GOT3 (cell line): Measurements from ENCODE around the gene TSPAN9.

Source experiments
- DNase-seq: peaks from one replicate; lab custom pipeline; 2025; ENCODE audit warnings: mixed read lengths; lab: John Stamatoyannopoulos, UW

Gene TSPAN9

DNA sequence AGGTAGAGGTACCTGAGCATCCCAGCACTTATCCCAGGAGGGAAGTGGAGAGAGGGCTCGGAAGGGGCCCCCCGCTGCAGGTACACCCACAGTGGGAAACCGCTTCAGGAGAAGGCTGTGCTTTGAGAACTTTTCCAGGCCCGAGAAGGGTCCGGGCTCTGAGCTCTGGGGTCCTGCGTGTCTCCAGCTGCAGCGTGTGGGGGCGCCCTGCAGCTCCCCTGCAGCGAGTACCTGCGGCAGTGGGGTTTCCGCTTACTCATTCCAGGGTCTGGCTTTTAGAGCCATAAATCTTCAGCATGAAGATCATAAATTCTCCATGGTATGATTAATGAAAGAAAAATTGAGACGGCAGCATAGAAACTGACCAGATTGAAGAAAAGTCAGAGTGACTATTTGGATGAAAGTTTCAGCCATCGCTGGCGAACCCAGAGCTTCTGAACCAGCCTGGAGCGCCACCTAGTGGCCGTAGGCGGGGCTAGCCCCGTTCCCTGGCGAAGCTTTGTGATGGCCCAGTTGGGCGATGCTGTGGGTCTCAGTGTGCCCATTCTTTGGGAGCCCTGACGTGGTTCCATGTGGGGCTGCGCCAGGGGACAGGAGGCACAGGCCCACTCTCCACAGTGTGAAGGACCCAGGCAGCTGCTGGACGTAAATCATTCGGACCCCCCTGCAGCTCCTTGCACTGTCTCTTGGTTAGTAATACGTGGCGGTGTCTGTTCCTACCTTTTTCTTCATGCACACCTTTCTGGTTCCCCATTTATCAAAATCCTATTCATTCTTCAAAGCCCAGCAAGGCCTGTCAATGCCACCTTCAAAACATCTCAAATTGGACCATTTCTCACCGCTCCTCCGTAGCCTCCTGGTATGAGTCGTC, 198.2 kb downstream of the TSPAN9 start:
- DNase-seq = no peak

DNA sequence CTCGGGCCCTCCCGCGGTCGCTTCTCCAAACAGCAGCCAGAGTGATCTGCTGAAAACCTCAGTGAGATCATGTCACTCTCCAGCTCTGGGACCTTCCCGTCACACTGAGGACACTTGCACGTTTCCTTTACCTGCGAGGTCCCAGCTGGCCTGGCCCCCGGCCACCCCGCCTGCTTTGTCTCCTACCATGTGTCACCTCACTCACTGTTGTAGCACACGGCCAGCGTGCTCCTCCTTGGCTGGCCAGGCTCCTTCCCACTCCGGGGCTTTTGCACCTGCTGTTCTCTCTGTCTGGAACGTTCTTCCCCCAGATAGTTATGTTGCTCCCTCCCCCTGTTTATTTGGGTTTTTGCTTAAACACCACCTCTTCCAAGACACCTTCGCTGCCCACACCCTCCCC, 199.0 kb downstream of the TSPAN9 start:
- no peak for DNase-seq

DNA sequence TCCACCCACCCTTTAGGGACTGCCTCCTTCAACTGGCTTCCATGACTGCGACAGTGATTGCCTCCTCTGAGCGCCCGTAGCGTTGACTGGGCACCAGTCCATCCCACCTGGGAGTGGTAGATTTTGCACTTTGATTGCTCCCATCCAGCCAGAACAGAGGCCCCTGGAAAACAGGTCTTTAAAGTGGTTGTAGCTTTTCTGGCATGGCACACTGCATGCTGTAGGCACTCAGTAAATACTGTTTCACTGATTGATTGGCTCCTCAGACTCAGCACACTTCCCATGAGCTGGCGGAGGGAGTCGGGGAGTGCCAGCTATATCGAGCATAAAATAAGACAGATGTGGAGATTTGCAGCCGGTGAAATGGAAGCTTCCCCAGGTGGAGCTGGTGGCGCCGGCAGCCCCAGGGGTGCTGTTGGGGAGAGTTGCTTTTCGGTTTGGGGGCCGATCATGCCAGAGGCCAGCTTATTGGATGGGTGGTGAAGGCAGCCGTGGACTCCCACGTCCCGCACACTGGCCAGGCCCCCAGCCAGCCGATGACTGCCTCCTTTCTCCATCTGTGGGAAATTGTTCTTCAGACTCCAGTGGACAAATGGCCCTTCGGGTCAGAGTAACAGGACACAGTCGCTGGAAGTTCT, 200.2 kb downstream of the TSPAN9 start:
- no peak for DNase-seq

DNA sequence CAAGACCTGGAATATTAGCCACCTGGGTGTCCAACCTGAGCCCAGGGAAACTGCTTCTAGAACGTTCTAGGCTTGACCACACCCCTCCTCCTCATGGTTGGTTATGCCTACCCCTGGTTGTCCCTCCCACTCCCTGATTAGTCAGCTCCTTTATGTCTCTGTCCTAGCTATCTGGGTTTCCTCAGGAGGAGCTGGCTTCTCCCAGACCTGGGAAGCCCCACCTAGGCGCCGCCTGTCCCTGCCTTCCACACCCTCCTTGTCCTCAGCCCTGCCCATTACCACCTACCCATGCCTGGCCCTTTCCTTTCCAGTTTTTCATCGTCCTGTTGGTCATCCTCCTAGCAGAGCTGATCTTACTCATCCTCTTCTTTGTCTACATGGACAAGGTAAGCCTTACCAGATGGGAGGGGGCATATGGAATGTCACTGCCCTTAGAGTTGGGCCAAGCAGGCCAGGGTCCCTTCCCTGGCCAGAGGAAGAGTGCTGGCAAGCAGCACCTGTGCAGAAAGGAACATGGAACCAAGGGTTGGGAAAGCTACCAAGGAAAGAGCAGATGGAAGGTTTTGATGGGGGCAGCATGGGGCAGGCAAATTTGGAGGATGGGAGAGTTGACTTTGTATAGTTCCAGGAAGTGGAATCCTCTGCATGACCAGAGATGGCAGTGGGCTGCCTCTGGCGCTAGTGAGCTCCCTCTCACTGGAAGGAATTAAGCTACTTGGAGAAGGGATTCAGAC, 201.7 kb downstream of the TSPAN9 start:
- DNase-seq = no peak

DNA sequence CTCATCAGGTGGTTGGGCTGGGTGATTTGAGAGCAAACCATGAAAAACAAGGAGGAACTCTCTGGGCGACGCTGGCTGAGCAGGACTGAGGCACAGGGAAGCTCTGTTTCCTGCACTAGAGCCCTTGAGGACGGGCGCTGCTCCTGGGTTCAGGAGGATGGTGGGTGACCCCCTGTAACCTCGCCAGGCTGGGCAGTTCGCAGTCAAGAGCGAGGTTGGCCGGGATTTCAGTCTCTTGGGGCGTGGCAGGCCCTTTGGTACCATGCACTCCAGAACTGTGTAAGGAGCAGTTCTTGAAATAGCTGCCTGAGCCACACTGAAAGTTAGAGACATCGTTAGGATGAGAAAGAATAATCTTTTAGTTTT, 202.2 kb downstream of the TSPAN9 start:
- no peak for DNase-seq

DNA sequence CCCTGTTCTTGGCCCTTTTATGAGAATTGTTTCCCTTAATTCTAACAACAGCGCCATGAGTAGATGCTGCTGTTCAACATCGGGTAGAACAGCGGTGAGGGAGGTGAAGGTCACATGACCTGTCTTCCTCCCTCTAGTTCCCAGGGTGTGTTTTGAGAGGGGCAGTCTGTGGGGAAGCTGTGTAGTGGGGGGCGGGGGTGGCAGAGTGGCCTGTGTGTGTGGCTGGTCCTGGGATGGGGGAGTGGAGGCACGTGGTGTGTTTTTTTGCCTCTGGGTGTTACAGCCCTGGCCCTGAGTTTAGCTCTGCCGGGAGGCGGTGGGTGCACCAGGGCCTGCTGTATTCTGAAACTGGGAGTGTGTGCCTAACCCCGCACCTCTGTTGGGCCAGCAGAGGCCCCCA, 202.7 kb downstream of the TSPAN9 start:
- no peak for DNase-seq

DNA sequence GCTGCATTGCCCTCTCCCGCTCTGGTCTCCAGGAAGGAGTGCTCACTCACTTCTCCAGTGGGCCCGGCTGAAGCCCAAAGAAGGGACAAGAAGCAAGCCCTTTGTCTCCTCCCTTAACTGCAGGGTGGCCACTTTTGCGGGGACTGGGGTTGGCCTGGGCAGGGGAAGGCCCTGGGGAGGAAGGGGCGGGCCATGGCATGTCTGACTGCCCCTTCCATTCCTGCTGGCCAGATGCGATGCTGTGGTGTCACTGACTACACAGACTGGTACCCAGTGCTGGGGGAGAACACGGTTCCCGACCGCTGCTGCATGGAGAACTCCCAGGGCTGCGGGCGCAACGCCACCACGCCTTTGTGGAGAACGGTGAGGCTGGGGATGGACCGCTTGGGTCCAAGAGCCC, 203.8 kb downstream of the TSPAN9 start:
- DNase-seq = no peak

DNA sequence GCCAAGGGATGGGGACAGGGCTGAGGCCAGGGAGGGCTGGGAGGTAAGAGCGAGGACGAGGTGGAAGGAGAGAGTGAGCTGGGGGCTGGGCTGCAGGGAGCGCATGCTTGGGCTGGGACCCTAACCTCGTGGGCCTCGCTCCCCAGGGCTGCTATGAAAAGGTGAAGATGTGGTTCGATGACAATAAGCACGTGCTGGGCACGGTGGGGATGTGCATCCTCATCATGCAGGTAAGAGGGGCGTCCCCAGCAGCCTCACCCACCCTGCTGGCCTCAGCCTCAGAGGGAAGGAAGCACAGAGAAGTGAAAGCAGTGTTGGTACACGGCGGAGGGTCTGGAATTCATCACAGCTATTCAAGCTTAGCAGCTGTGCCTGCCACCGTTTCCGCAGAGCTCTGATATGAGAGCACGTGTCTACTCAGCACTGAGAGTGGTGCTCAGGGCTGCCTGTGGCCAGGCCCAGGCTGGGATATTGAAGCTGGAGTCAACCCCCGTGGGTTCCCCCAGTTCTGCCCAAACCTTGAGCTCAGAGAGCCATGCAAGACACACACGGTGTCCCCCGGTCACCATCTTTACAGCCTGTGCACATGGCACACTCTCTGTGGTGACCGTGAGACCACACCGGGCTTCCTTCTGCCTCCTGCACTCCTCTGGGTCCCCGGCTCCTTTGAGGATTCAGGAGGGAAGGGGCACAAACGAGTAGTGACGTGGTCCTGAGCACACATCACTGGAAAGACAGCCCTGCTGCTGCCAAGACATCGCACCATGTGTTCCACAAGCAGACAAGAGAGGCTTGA, 204.6 kb downstream of the TSPAN9 start:
- DNase-seq = no peak

DNA sequence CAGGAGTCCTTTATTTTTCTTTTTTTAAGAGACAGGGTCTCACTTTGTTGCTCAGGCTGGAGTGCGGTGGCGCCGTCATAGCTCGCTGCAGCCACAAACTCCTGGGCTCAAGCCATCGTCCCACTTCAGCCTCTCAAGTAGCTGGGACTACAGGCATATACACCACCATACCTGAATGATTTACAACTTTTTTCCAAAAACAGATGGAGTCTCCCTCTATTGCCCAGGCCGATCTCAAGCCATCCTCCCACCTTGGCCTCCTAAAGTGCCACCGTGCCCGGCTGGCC, 205.1 kb downstream of the TSPAN9 start:
- DNase-seq = no peak

DNA sequence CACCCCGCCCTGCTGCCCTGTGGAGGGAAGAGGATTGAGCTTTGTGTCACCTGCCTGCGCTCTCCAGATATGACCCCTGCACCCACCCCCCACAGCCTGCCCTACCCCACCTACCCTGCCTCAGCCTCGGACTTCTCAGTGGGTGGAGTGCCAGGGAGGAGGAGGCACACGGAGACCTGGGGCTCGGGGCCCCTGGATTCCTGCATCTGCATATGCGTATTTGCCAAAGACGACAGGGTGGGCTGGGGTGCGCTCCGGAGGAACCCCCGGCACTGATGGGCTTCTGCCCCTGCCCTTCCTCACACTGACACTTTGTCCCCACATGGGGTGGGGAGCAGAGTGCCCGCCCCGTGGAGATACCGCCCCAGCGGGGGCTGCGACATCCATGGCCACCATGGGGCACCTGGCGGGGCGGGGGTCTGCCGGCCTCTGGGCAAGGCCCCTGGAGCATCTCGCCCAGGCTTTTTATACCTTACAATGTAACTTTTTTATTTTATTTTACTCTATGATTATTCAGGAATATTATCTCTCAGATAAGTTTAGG, 206.0 kb downstream of the TSPAN9 start:
- no peak for DNase-seq

DNA sequence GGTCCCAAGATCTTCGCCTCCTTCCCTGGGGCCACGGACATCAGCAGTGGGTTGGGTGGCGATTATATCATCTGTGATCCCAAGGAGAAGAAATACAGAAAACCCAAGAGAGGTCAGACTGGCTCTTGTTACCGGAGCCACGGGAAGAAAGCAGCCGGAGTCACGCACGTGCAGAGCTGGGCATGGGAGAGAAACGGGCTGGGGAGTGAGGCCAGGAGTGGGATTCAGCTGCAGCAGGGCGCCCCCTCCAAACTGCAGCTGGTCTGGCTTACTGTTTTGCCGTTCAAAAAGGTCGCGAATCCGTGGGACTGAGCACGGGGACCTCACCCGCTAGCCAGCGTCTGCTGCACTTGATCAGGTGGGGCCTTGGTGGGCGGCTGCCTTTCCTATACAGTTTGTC, 207.2 kb downstream of the TSPAN9 start:
- DNase-seq = no peak

DNA sequence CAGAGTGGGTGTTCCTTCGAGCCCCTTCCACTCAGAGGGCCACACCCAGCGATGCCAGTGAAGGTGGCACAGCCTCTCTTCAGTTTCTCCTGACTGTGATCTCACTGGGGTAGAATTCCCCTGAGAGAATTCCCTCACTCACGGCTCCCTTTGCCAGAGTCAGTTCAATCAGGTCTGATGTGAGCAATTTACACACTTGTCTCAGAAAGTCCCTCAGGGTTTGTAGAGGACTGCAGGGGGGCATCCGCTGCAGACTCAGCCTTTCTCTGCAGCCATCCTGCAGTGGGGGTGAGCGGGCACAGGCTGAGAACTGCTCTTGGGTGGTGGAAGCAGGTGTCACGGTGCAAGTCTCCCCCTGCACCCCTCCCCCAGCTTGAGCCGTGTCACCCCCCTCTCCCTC, 208.4 kb downstream of the TSPAN9 start:
- DNase-seq = no peak

DNA sequence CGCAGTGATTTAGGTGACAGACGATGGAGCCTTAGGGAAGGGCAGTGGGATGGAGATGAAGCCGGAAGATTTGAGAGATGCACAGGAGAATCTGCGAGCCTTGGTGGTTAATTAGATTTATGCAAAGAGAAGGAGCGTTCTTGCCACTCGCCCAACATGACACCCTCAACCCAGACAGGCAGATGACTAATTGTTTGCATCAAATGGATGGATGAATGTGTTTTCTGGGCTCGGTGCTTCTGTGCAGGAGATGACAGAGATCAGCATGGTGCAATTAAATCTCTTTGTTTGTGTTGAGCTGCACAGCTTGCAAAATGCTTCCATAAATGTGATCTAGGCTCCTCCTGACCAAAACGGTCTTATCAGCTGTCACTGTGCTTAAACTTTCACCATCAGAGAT, 211.5 kb downstream of the TSPAN9 start:
- no peak for DNase-seq

DNA sequence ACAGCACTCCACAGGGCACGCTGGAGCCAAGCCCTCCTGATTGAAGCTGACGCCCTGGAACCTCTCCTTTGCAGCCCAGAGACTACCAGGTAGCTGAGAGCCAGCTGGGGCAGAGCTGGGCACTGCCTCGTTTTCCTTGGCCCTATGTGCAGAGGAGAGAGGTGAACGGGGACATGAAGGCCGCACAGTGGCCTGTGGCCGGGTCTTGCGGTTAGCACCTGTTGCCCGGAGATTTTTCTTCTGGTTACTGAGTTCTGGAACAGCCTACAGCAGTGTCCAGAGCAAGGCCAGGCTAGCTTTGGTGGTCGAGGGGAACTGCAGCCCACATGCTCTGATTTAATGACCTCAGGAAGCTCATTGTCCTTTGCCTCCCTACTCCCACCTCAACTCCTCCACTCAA, 212.5 kb downstream of the TSPAN9 start:
- no peak for DNase-seq

DNA sequence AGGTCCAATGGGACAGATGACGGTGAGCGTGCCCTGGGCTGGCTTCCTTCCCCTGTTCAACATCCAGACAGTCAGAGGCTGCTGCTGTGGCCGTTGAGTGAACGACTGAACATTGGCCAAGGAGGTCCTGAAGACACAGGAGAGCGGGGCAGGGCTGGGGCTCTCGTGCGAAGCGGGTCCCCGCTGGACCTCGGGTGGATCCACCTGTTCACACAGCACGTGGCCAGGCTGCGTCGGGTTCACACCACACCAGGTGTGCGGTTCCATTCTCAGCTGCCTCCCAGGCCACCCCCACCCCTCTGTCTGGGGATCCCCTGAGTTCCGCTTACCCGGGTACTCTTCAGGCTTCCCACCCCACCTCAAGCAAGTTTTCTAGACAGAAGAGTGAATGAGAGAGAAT, 214.8 kb downstream of the TSPAN9 start:
- DNase-seq = no peak

DNA sequence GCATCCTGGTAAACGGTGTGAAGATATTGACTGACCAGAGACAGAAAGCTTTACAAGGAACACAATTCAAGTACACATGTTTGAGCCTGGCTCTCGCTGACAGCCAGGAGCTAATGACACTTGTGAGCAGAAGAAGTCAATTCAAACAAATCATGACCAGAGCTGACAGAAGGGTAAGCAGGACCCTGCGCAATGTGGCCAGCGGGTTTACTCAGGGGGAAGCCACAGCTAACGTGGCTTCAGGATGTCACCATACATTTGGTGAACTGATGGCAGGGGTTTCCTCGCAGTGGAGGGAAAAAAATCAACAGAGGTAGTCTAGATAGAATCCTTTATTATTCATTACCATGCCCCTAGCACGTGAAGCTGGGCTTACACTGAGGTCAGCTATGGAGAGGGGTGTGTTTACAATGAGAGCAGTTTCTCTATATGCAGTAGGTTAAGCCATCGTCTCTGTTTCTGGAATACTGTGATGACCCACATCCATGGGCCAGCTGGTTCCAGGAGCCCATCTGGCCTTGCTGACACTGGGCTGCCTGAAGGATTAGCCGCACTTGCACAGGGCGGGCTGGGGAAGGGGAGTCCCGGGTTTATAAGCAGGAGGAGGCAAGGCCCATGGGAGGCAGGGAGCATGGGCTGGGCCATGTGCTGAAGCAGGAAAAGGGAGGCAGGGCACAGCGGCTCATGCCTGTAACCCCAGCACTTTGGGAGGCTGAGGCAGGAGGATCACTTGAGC, 215.7 kb downstream of the TSPAN9 start:
- DNase-seq = no peak

DNA sequence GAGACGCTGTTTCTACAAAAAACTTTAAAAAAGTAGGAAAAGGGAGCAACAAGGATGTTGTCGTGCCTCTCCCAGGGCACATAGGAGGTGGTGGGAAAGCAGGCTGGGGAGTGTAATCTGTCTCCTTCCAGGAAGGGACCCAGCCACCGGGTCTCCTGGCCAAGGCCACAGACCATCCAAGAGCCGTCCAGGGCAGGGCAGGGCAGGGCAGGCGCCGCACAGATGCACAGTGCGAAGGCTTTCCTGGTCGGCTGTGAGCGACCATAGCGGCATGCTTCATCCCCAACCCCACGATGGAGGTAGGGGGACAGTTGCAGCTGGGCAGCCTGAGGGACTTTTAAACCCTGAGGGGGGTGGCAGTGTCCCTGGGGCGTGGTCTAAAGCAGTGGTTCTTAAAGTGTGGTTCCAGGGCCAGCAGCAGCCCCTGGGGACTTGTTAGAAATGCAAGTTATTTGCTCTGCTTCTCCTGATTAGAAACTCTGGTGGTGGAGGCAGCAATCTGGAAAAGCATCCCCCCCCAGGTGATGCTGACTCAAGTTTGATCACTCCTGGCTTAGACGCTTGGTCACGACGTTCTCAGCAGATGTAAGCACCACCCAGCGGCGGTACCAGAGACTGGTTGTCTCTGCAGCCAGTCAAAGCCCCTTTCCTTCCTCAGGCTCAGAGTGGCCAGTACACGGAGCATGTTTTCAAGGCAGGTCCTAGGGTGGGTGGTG, 216.4 kb downstream of the TSPAN9 start:
- no peak for DNase-seq

DNA sequence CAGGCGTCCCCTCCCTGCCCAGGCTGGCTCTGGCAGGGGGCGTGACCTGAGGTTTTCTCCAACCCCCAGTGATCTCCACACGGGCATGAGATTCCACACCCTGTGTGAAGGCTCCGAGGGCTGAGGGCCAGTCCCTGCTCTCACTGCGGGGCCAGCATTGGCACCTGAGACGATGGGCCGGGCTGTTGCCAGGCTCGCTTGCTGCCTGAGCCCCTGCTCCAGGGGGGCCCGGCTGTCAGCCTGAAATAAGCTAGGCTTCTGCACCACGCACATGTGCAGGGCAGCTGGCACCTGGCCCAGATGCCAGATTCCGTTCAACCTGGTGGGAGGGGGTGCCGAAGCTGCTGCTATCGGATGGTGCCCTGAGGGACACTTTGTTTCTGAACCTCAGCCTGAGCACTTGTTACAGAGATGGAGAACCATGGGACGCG, 217.3 kb downstream of the TSPAN9 start:
- no peak for DNase-seq

DNA sequence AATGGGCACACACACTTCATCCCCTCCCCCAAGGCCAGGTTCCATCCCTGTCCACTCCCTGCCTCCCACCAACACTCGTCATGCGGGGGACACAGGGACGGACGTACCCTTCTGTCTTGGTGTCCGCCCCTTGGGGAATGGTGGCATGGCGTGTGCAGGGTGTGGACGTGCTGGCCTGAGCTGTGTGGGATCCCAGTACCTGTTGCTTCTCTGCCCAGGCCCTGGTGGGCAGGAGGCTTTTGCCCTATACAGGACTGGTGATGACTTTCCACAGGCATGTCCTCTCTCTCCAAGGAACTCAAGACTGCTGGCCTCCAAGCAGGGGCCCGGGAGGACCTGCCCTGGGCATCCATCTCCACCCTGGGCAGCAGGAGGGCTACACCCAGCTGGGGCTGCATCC, 218.0 kb downstream of the TSPAN9 start:
- DNase-seq = no peak

DNA sequence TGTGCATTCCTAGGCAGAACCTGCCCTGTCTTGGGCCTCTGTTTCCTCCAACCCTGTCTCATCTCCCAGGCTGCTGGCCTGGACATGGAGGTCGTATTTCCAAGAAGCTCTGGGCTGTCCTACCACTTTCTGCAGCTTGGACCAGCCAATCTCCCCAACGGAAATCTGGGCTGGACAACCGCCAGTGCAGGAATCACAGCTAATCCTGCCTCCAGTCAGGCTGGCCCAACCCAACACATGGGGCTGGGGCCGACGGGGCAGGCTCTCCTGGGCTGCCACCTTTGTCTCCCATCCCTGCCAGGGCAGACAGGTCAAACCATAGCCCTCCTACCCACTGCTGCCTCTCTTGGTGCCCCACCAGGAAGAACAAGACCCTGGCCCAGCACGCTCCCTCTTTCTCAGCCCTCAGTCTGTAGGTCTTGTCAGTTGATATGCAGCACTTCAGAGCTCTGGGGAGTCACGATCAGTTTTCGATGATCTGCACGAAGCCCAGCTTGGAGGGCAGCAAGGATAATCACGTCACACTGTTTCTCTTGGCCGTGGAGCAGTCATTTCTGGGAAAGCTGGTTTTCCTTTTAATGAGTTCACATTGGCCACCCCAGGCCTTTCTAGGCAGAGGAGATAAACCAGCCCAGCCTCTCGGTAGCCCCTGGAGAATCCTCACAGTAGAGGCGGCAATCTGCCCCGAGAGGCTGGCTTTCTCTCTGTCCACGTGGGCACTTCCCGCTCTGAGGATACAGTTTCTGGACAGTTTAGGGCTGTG, 218.6 kb downstream of the TSPAN9 start:
- no peak for DNase-seq
